Keratinocyte (primary cell): ENCODE measurements around the gene SCD5. TPM values are rescaled to one million over a fixed set of nuclear protein-coding genes. Genes with fewer than 3 reads are reported as not detected.

Experiments
- DNase-seq: peaks from one replicate; pipeline ENCODE4 v3.0.0-alpha.2; 2011; ENCODE audit warnings: low read depth, missing footprints, low spot score
- FAIRE-seq: peaks from 2 replicates; lab custom pipeline; 2011; peaks lifted over from hg19 to GRCh38; lab: Jason Lieb, UNC
- H2AFZ ChIP-seq: 2 replicates; pipeline ENCODE4 v1.6.0; 2012; ENCODE audit warnings: low read length, control low read depth, inconsistent platforms; ENCODE audit not compliant: control insufficient read depth
- H3K27ac ChIP-seq: 2 replicates; pipeline ENCODE4 v1.5.1; 2011; ENCODE audit warnings: low read length; ENCODE audit not compliant: control insufficient read depth, insufficient read depth
- H3K27me3 ChIP-seq: 3 replicates; pipeline ENCODE4 v1.6.0; 2011; ENCODE audit warnings: low read length; ENCODE audit not compliant: control insufficient read depth, insufficient read depth; ENCODE audit errors: extremely low read depth
- H3K36me3 ChIP-seq, 2 experiments: 2 replicates in 1 of 2; 3 replicates in 1 of 2; pipeline ENCODE4 v1.5.1; 2011; ENCODE audit warnings: low read length in 2 of 2, mild to moderate bottlenecking in 1 of 2; ENCODE audit not compliant: control insufficient read depth in 2 of 2, insufficient read depth in 2 of 2; ENCODE audit errors: extremely low read depth in 1 of 2
- H3K4me1 ChIP-seq: 3 replicates; pipeline ENCODE4 v1.5.1; 2011; ENCODE audit warnings: low read length; ENCODE audit not compliant: control insufficient read depth, insufficient read depth; ENCODE audit errors: extremely low read depth
- H3K4me2 ChIP-seq: 3 replicates; pipeline ENCODE4 v1.6.0; 2011; ENCODE audit warnings: low read depth, low read length; ENCODE audit not compliant: control insufficient read depth, insufficient read depth; ENCODE audit errors: extremely low read depth
- H3K4me3 ChIP-seq, 3 experiments: fragments of 200-600 bp in 1 of 3; sonication (generic) in 1 of 3; 2 replicates in 2 of 3; 3 replicates in 1 of 3; pipeline ENCODE4 v1.5.1; 2011 to 2016; ENCODE audit warnings: low read length in 3 of 3, mild to moderate bottlenecking in 3 of 3, control low read depth in 2 of 3, inconsistent platforms in 1 of 3, low read depth in 1 of 3, mixed read lengths in 1 of 3, mixed run types in 1 of 3, moderate library complexity in 1 of 3; ENCODE audit not compliant: control insufficient read depth in 2 of 3, insufficient read depth in 2 of 3; ENCODE audit errors: extremely low read depth in 1 of 3
- H3K79me2 ChIP-seq: 2 replicates; pipeline ENCODE4 v1.6.0; 2012; ENCODE audit warnings: low read length; ENCODE audit not compliant: control insufficient read depth, insufficient read depth
- H3K9ac ChIP-seq: 3 replicates; pipeline ENCODE4 v1.6.0; 2011; ENCODE audit warnings: low read length; ENCODE audit not compliant: control insufficient read depth, insufficient read depth; ENCODE audit errors: extremely low read depth
- H3K9me1 ChIP-seq: 3 replicates; pipeline ENCODE4 v1.6.0; 2011; ENCODE audit warnings: low read length; ENCODE audit not compliant: control insufficient read depth, insufficient read depth; ENCODE audit errors: extremely low read depth
- H3K9me3 ChIP-seq: 2 replicates; pipeline ENCODE4 v1.5.1; 2012; ENCODE audit warnings: low read depth, low read length; ENCODE audit not compliant: control insufficient read depth
- H4K20me1 ChIP-seq: 3 replicates; pipeline ENCODE4 v1.6.0; 2011; ENCODE audit warnings: low read length; ENCODE audit not compliant: control insufficient read depth, insufficient read depth; ENCODE audit errors: extremely low read depth
- CTCF ChIP-seq, 3 experiments: IDR thresholded peaks in 1 of 3; conservative IDR thresholded peaks in 1 of 3; optimal IDR thresholded peaks in 1 of 3; 2 replicates in 2 of 3; 3 replicates in 1 of 3; pipeline versions ENCODE3 to v1.5.1; 2011; ENCODE audit warnings: low read length in 3 of 3, mild to moderate bottlenecking in 3 of 3, moderate library complexity in 2 of 3, control low read depth in 1 of 3, inconsistent platforms in 1 of 3; ENCODE audit not compliant: insufficient read depth in 2 of 3; ENCODE audit errors: extremely low read depth in 1 of 3
- EZH2 ChIP-seq: IDR thresholded peaks from one replicate; pipeline ENCODE4 v1.6.1; 2012; ENCODE audit warnings: inconsistent platforms, mild to moderate bottlenecking, low read length, moderate library complexity
- dilution Hi-C: fragments of 300-500 bp; cut with MboI; formaldehyde crosslinking; loops from one replicate; pipeline ENCODE4 v1.7.0; 2020; ENCODE audit warnings: low sequenced_read_pairs; ENCODE audit not compliant: extremely low pct_ligation_motif_present
- polyA plus RNA-seq, 5 experiments: library from polyadenylated mRNA; depleted of rRNA in 3 of 5; stranded (reverse) in 3 of 5; stranded (forward) in 1 of 5; unstranded in 1 of 5; fragments of >200 nt; gene quantifications; 1 replicate in 1 of 5; 2 replicates in 3 of 5; 3 replicates in 1 of 5; pipeline versions ENCODE4 v1.2.1 to v1.2.3, GENCODE V29; 2011 to 2012; ENCODE audit warnings: missing spikeins in 2 of 5, low read depth in 1 of 5, low replicate concordance in 1 of 5

The SCD5 gene
- polyA plus RNA-seq, 1 donor (not counting 4 experiments of a cell fraction or from before 2014, with no cell fraction given): 39.4 TPM

- TF ChIP-seq EZH2 (no peak), CTCF (optimal IDR thresholded peaks at IDR 0.05 in 1 of 3, IDR thresholded peaks at IDR 0.05 in 1 of 3, conservative IDR thresholded peaks at IDR 0.05 in 1 of 3; ENCODE audit: extremely low read depth in 1 of 3, insufficient read depth in 2 of 3, low read length in 3 of 3) (no peak)
- Histone ChIP-seq H3K27me3 (no peaks in the 10 kb centered on the region), H3K27ac (no peak overlapping the region), H2AFZ (no peak overlapping the region), H4K20me1 (no peaks in the 10 kb centered on the region), H3K9ac (no peak overlapping the region), H3K9me3 (no peaks in the 10 kb centered on the region), H3K4me2 (no peak overlapping the region), H3K79me2 (no peaks in the 10 kb centered on the region), H3K4me3 (no peak overlapping the region), H3K9me1 (no peaks in the 10 kb centered on the region), H3K36me3 (peaks cover 0 to 2% of the 10 kb centered on the region in 2 experiments), H3K4me1 (peaks cover 9% of the 10 kb centered on the region)
- dilution Hi-C loops: no loop called here
- no peak for FAIRE-seq
- no peak for DNase-seq
Measured at GRCh38 chr4:82687531-82687930, 111.1 kb downstream of the SCD5 start.

- dilution Hi-C loops: no loop called here
- Histone ChIP-seq H3K27ac (no peak overlapping the region), H3K4me2 (no peak overlapping the region), H3K36me3 (peaks cover 0 to 2% of the 10 kb centered on the region in 2 experiments), H3K4me3 (no peak overlapping the region), H3K9me3 (no peaks in the 10 kb centered on the region), H2AFZ (no peak overlapping the region), H3K9ac (no peak overlapping the region), H3K79me2 (no peaks in the 10 kb centered on the region), H3K4me1 (no peaks in the 10 kb centered on the region), H3K9me1 (no peaks in the 10 kb centered on the region), H3K27me3 (no peaks in the 10 kb centered on the region), H4K20me1 (no peaks in the 10 kb centered on the region)
- no peak for DNase-seq
- FAIRE-seq: no peak
- TF ChIP-seq EZH2 (no peak), CTCF (optimal IDR thresholded peaks at IDR 0.05 in 1 of 3, IDR thresholded peaks at IDR 0.05 in 1 of 3, conservative IDR thresholded peaks at IDR 0.05 in 1 of 3; ENCODE audit: extremely low read depth in 1 of 3, insufficient read depth in 2 of 3, low read length in 3 of 3) (no peak)
Measured at GRCh38 chr4:82681754-82682153, 116.8 kb downstream of the SCD5 start.
